ENCODE results near the gene CNIH3. TPM values are rescaled to one million over a fixed set of nuclear protein-coding genes. Genes with fewer than 3 reads are reported as not detected.

CNIH3 gene
- polyA plus RNA-seq, 4 donors = 0.70 to 2.1 TPM; not detected in 2

- FAIRE-seq = no peak
- no peaks in the 10 kb centered on the region for H3K36me3 ChIP-seq (ENCODE audit: control insufficient read depth in 3 of 3, insufficient read depth in 2 of 3, low read depth in 1 of 3, low read length in 3 of 3)
- no peaks in the 10 kb centered on the region for H3K27me3 ChIP-seq (ENCODE audit: control insufficient read depth in 3 of 3, insufficient read depth in 3 of 3, low read length in 3 of 3)
- H3K9me3 ChIP-seq (ENCODE audit: control insufficient read depth in 2 of 2, insufficient read depth in 1 of 2, low read depth in 1 of 2, low read length in 1 of 2) = no peaks in the 10 kb centered on the region
- DNase-seq = no peak
- no peak overlapping the region for H3K27ac ChIP-seq (ENCODE audit: low read depth in 1 of 3, low read length in 2 of 3)
- WGBS, 3 donors = 93 to 100% (median 96%) methylated on average over 3 of the region's 3 CpGs
- no peaks in the 10 kb centered on the region for H3K4me1 ChIP-seq (ENCODE audit: control insufficient read depth in 3 of 3, insufficient read depth in 2 of 3, low read depth in 1 of 3, low read length in 2 of 3)
- H3K4me3 ChIP-seq (ENCODE audit: low read depth in 1 of 3, low read length in 3 of 3) = no peak overlapping the region
Measured at GRCh38 chr1:224662870-224663269, 46.8 kb downstream of the CNIH3 start.

DNA sequence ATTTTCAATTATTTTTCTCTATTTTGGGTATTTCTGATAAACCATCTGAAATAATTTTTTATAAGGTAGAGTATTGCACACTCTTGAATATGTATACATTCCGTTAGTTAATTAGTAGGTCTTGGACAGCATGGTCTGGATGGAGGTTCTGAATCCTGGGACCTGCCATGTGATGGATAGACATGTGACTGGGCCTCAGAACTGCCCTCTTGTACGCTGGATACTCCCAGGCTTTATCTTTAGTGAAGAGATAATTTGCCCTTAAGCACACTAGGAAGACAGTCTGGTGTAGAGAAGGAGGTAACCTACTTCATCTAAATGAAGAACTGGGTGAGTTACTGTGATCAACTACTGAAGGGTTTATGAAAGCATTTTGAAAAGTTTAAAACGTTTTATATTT is 48.9 kb downstream of the CNIH3 start:
- DNase-seq (peak in 1 of 2 donors; percentile 52), FAIRE-seq (no peak)
- no peaks in the 10 kb centered on the region for H3K36me3 ChIP-seq (ENCODE audit: control insufficient read depth in 3 of 3, insufficient read depth in 2 of 3, low read depth in 1 of 3, low read length in 3 of 3)
- no peak overlapping the region for H3K4me3 ChIP-seq (ENCODE audit: low read depth in 1 of 3, low read length in 3 of 3)
- H3K4me1 ChIP-seq (ENCODE audit: control insufficient read depth in 3 of 3, insufficient read depth in 2 of 3, low read depth in 1 of 3, low read length in 2 of 3) = no peaks in the 10 kb centered on the region
- WGBS, 3 donors = 54 to 77% (median 55%) methylated on average over 3 of the region's 3 CpGs
- no peaks in the 10 kb centered on the region for H3K27me3 ChIP-seq (ENCODE audit: control insufficient read depth in 3 of 3, insufficient read depth in 3 of 3, low read length in 3 of 3)
- H3K27ac ChIP-seq (ENCODE audit: low read depth in 1 of 3, low read length in 2 of 3) = no peak overlapping the region
- H3K9me3 ChIP-seq (ENCODE audit: control insufficient read depth in 2 of 2, insufficient read depth in 1 of 2, low read depth in 1 of 2, low read length in 1 of 2) = no peaks in the 10 kb centered on the region

GRCh38 chr1:224666078-224666477 is 50.0 kb downstream of the CNIH3 start:
- Histone ChIP-seq H3K4me1 (ENCODE audit: control insufficient read depth in 3 of 3, insufficient read depth in 2 of 3, low read depth in 1 of 3, low read length in 2 of 3) (no peaks in the 10 kb centered on the region), H3K36me3 (ENCODE audit: control insufficient read depth in 3 of 3, insufficient read depth in 2 of 3, low read depth in 1 of 3, low read length in 3 of 3) (no peaks in the 10 kb centered on the region), H3K27me3 (ENCODE audit: control insufficient read depth in 3 of 3, insufficient read depth in 3 of 3, low read length in 3 of 3) (no peaks in the 10 kb centered on the region), H3K27ac (ENCODE audit: low read depth in 1 of 3, low read length in 2 of 3) (no peak overlapping the region), H3K4me3 (ENCODE audit: low read depth in 1 of 3, low read length in 3 of 3) (no peak overlapping the region), H3K9me3 (ENCODE audit: control insufficient read depth in 2 of 2, insufficient read depth in 1 of 2, low read depth in 1 of 2, low read length in 1 of 2) (peaks cover 0 to 2% of the 10 kb centered on the region in 2 donors)
- FAIRE-seq = no peak
- no peak for DNase-seq

DNA sequence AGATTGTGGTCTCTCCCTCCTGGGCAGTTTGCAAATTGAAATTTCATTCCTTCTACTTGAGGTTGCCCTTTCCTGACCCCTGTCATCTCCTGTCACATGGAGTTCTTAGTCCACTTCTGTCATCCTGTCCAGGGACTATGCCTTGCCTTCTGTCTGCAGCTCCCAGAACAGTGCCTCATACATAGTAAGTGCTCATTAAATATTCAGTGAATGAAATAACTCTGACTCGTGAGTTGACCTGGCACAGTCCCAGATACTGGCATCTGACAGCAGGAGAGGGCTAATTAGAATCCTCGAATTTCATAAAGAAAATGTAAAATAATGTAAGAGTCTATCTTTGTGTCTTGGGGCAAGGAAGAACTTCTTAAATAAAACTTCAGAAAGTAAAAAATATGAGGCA is 50.8 kb downstream of the CNIH3 start:
- FAIRE-seq (no peak), DNase-seq (no peak)
- H3K4me3 ChIP-seq (ENCODE audit: low read depth in 1 of 3, low read length in 3 of 3) = no peak overlapping the region
- H3K27me3 ChIP-seq (ENCODE audit: control insufficient read depth in 3 of 3, insufficient read depth in 3 of 3, low read length in 3 of 3) = no peaks in the 10 kb centered on the region
- H3K9me3 ChIP-seq (ENCODE audit: control insufficient read depth in 2 of 2, insufficient read depth in 1 of 2, low read depth in 1 of 2, low read length in 1 of 2) = peaks cover 0 to 2% of the 10 kb centered on the region in 2 donors
- no peaks in the 10 kb centered on the region for H3K36me3 ChIP-seq (ENCODE audit: control insufficient read depth in 3 of 3, insufficient read depth in 2 of 3, low read depth in 1 of 3, low read length in 3 of 3)
- 40 to 73% (median 47%) methylated on average over 2 of the region's 2 CpGs for WGBS, 3 donors
- H3K4me1 ChIP-seq (ENCODE audit: control insufficient read depth in 3 of 3, insufficient read depth in 2 of 3, low read depth in 1 of 3, low read length in 2 of 3) = no peaks in the 10 kb centered on the region
- no peak overlapping the region for H3K27ac ChIP-seq (ENCODE audit: low read depth in 1 of 3, low read length in 2 of 3)

GRCh38 chr1:224668984-224669383 is 52.9 kb downstream of the CNIH3 start:
- WGBS, 3 donors = 18 to 45% (median 38%) methylated on average over 3 of the region's 3 CpGs
- Histone ChIP-seq H3K36me3 (ENCODE audit: control insufficient read depth in 3 of 3, insufficient read depth in 2 of 3, low read depth in 1 of 3, low read length in 3 of 3) (no peaks in the 10 kb centered on the region), H3K27me3 (ENCODE audit: control insufficient read depth in 3 of 3, insufficient read depth in 3 of 3, low read length in 3 of 3) (no peaks in the 10 kb centered on the region), H3K4me1 (ENCODE audit: control insufficient read depth in 3 of 3, insufficient read depth in 2 of 3, low read depth in 1 of 3, low read length in 2 of 3) (no peaks in the 10 kb centered on the region), H3K4me3 (ENCODE audit: low read depth in 1 of 3, low read length in 3 of 3) (no peak overlapping the region), H3K27ac (ENCODE audit: low read depth in 1 of 3, low read length in 2 of 3) (no peak overlapping the region), H3K9me3 (ENCODE audit: control insufficient read depth in 2 of 2, insufficient read depth in 1 of 2, low read depth in 1 of 2, low read length in 1 of 2) (peaks cover 0 to 2% of the 10 kb centered on the region in 2 donors)
- FAIRE-seq (no peak), DNase-seq (peak in 1 of 2 donors; percentile 20)

- Histone ChIP-seq H3K27me3 (ENCODE audit: control insufficient read depth in 3 of 3, insufficient read depth in 3 of 3, low read length in 3 of 3) (no peaks in the 10 kb centered on the region), H3K27ac (ENCODE audit: low read depth in 1 of 3, low read length in 2 of 3) (no peak overlapping the region), H3K36me3 (ENCODE audit: control insufficient read depth in 3 of 3, insufficient read depth in 2 of 3, low read depth in 1 of 3, low read length in 3 of 3) (no peaks in the 10 kb centered on the region), H3K9me3 (ENCODE audit: control insufficient read depth in 2 of 2, insufficient read depth in 1 of 2, low read depth in 1 of 2, low read length in 1 of 2) (peaks cover 0 to 2% of the 10 kb centered on the region in 2 donors), H3K4me3 (ENCODE audit: low read depth in 1 of 3, low read length in 3 of 3) (no peak overlapping the region), H3K4me1 (ENCODE audit: control insufficient read depth in 3 of 3, insufficient read depth in 2 of 3, low read depth in 1 of 3, low read length in 2 of 3) (no peaks in the 10 kb centered on the region)
- FAIRE-seq = no peak
- DNase-seq = no peak
- WGBS, 3 donors = 26 to 73% (median 44%) methylated on average over 3 of the region's 3 CpGs
Measured at GRCh38 chr1:224669403-224669802, 53.3 kb downstream of the CNIH3 start.

- no peaks in the 10 kb centered on the region for H3K27me3 ChIP-seq (ENCODE audit: control insufficient read depth in 3 of 3, insufficient read depth in 3 of 3, low read length in 3 of 3)
- no peak overlapping the region for H3K4me3 ChIP-seq (ENCODE audit: low read depth in 1 of 3, low read length in 3 of 3)
- no peak for DNase-seq
- no peak overlapping the region for H3K27ac ChIP-seq (ENCODE audit: low read depth in 1 of 3, low read length in 2 of 3)
- H3K4me1 ChIP-seq (ENCODE audit: control insufficient read depth in 3 of 3, insufficient read depth in 2 of 3, low read depth in 1 of 3, low read length in 2 of 3) = no peaks in the 10 kb centered on the region
- WGBS, 3 donors = 23 to 57% (median 30%) methylated on average over 1 of the region's 1 CpG
- no peaks in the 10 kb centered on the region for H3K36me3 ChIP-seq (ENCODE audit: control insufficient read depth in 3 of 3, insufficient read depth in 2 of 3, low read depth in 1 of 3, low read length in 3 of 3)
- peaks cover 0 to 2% of the 10 kb centered on the region in 2 donors for H3K9me3 ChIP-seq (ENCODE audit: control insufficient read depth in 2 of 2, insufficient read depth in 1 of 2, low read depth in 1 of 2, low read length in 1 of 2)
- FAIRE-seq = no peak
Measured at GRCh38 chr1:224670506-224670905, 54.4 kb downstream of the CNIH3 start.

DNA sequence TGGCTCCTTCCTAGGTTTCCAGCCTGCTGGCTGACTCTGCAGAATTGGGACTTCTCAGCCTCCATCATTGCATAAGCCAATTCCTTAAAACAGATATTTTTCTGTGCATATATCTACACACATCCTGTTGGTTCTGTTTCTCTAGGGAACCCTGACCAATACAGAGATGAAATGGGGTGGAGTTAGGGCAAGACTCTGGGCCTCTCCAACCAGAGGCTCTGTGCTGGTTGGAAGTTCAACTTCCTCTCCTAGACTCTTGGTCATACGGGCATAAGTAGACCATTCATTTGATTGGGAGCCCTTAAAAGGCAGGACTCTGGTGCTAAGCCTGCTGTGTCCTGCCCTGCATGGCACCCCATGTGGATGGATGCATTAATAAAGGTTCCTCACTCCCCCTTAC is 55.0 kb downstream of the CNIH3 start:
- no peaks in the 10 kb centered on the region for H3K4me1 ChIP-seq (ENCODE audit: control insufficient read depth in 3 of 3, insufficient read depth in 2 of 3, low read depth in 1 of 3, low read length in 2 of 3)
- no peak overlapping the region for H3K27ac ChIP-seq (ENCODE audit: low read depth in 1 of 3, low read length in 2 of 3)
- no peak for FAIRE-seq
- H3K9me3 ChIP-seq (ENCODE audit: control insufficient read depth in 2 of 2, insufficient read depth in 1 of 2, low read depth in 1 of 2, low read length in 1 of 2) = peaks cover 0 to 2% of the 10 kb centered on the region in 2 donors
- no peaks in the 10 kb centered on the region for H3K27me3 ChIP-seq (ENCODE audit: control insufficient read depth in 3 of 3, insufficient read depth in 3 of 3, low read length in 3 of 3)
- no peak for DNase-seq
- no peaks in the 10 kb centered on the region for H3K36me3 ChIP-seq (ENCODE audit: control insufficient read depth in 3 of 3, insufficient read depth in 2 of 3, low read depth in 1 of 3, low read length in 3 of 3)
- H3K4me3 ChIP-seq (ENCODE audit: low read depth in 1 of 3, low read length in 3 of 3) = no peak overlapping the region
- 52 to 71% (median 64%) methylated on average over 1 of the region's 1 CpG for WGBS, 3 donors

DNA sequence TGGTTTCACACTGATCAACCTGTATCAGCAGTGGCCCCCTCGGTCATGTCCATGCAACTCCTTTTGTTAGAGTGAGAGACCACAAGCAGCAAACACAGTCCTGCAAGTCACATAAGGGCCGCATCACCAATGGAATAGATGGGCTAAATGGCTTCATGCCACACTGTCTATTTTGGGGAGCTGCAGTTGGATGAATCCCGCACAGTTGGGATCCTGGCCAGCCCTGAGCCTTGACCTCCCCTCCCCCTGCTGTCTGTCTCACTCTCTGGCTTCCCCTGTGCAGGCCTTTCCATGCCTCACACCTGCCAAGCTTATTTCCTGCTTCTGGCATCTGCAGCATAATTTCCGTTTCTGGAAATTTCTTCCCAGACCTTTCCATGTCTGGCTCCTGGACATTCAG is 57.0 kb downstream of the CNIH3 start:
- 67 to 80% (median 70%) methylated on average over 4 of the region's 4 CpGs for WGBS, 3 donors

More for the DNA sequence above, 57.0 kb downstream of the CNIH3 start:
- Histone ChIP-seq H3K4me1 (ENCODE audit: control insufficient read depth in 3 of 3, insufficient read depth in 2 of 3, low read depth in 1 of 3, low read length in 2 of 3) (no peaks in the 10 kb centered on the region), H3K9me3 (ENCODE audit: control insufficient read depth in 2 of 2, insufficient read depth in 1 of 2, low read depth in 1 of 2, low read length in 1 of 2) (peaks cover 0 to 2% of the 10 kb centered on the region in 2 donors), H3K27ac (ENCODE audit: low read depth in 1 of 3, low read length in 2 of 3) (no peak overlapping the region), H3K36me3 (ENCODE audit: control insufficient read depth in 3 of 3, insufficient read depth in 2 of 3, low read depth in 1 of 3, low read length in 3 of 3) (no peaks in the 10 kb centered on the region), H3K4me3 (ENCODE audit: low read depth in 1 of 3, low read length in 3 of 3) (no peak overlapping the region), H3K27me3 (ENCODE audit: control insufficient read depth in 3 of 3, insufficient read depth in 3 of 3, low read length in 3 of 3) (no peaks in the 10 kb centered on the region)
- FAIRE-seq (no peak), DNase-seq (no peak)

All from small intestine (tissue), 7 donors.